H9 (cell line): ENCODE results near the gene KRT5. TPM values are rescaled to one million over a fixed set of nuclear protein-coding genes. Genes with fewer than 3 reads are reported as not detected.

Experiments used
- DNase-seq: peaks from one replicate; pipeline ENCODE4 v3.0.0-alpha.2; 2017
- H2AFZ ChIP-seq: one replicate; pipeline ENCODE4 v1.6.1; 2013; ENCODE audit warnings: mild to moderate bottlenecking, low read length, control low read depth, moderate library complexity
- H2AK5ac ChIP-seq: 2 replicates; pipeline ENCODE4 v1.6.1; 2013; ENCODE audit warnings: low read length, control low read depth, mixed read lengths; ENCODE audit not compliant: insufficient read length
- H2BK120ac ChIP-seq: one replicate; pipeline ENCODE4 v1.6.1; 2013; ENCODE audit warnings: low read depth, mild to moderate bottlenecking, low read length, control low read depth, inconsistent platforms; ENCODE audit not compliant: poor library complexity, severe bottlenecking
- H2BK12ac ChIP-seq: 2 replicates; pipeline ENCODE4 v1.6.1; 2013; ENCODE audit warnings: low read length, control low read depth, mixed read lengths, low read depth; ENCODE audit not compliant: insufficient read length
- H2BK15ac ChIP-seq: 2 replicates; pipeline ENCODE4 v1.6.1; 2013; ENCODE audit warnings: low read depth, low read length, control low read depth
- H2BK20ac ChIP-seq: one replicate; pipeline ENCODE4 v1.6.1; 2013; ENCODE audit warnings: low read depth, mild to moderate bottlenecking, low read length, control low read depth, inconsistent platforms; ENCODE audit not compliant: poor library complexity, severe bottlenecking
- H2BK5ac ChIP-seq: 2 replicates; pipeline ENCODE4 v1.6.1; 2013; ENCODE audit warnings: low read length, control low read depth, mixed read lengths; ENCODE audit not compliant: insufficient read length
- H3K14ac ChIP-seq: 2 replicates; pipeline ENCODE4 v1.6.1; 2013; ENCODE audit warnings: low read length, control low read depth; ENCODE audit not compliant: insufficient read depth
- H3K18ac ChIP-seq: 2 replicates; pipeline ENCODE4 v1.6.1; 2013; ENCODE audit warnings: low read depth, mild to moderate bottlenecking, mixed read lengths, low read length, control low read depth; ENCODE audit not compliant: insufficient read length
- H3K23ac ChIP-seq: 2 replicates; pipeline ENCODE4 v1.6.1; 2013; ENCODE audit warnings: low read length, control low read depth, mixed read lengths, low read depth; ENCODE audit not compliant: insufficient read length
- H3K23me2 ChIP-seq: 2 replicates; pipeline ENCODE4 v1.6.1; 2013; ENCODE audit warnings: low read depth, mild to moderate bottlenecking, mixed read lengths, low read length, control low read depth; ENCODE audit not compliant: insufficient read length, poor library complexity, severe bottlenecking
- H3K27ac ChIP-seq: 2 replicates; pipeline ENCODE4 v1.5.1; 2013; ENCODE audit warnings: low read length, control low read depth, mixed read lengths, low read depth; ENCODE audit not compliant: insufficient read length
- H3K27me3 ChIP-seq: 2 replicates; pipeline ENCODE4 v1.6.1; 2013; ENCODE audit warnings: low read length, control low read depth, inconsistent platforms; ENCODE audit not compliant: insufficient read depth
- H3K4ac ChIP-seq: 2 replicates; pipeline ENCODE4 v1.6.1; 2013; ENCODE audit warnings: low read depth, mild to moderate bottlenecking, control low read depth, inconsistent platforms, low read length, moderate library complexity
- H3K4me1 ChIP-seq: 2 replicates; pipeline ENCODE4 v1.6.1; 2013; ENCODE audit warnings: low read length, control low read depth, inconsistent platforms; ENCODE audit not compliant: insufficient read depth
- H3K4me2 ChIP-seq: 2 replicates; pipeline ENCODE4 v1.6.1; 2013; ENCODE audit warnings: low read length, control low read depth, mixed read lengths; ENCODE audit not compliant: insufficient read length, insufficient read depth
- H3K56ac ChIP-seq: 2 replicates; pipeline ENCODE4 v1.6.1; 2013; ENCODE audit warnings: low read depth, mild to moderate bottlenecking, mixed read lengths, low read length, control low read depth; ENCODE audit not compliant: insufficient read length
- H3K79me1 ChIP-seq: 2 replicates; pipeline ENCODE4 v1.6.1; 2013; ENCODE audit warnings: low read depth, mild to moderate bottlenecking, moderate library complexity, low read length, control low read depth, inconsistent platforms; ENCODE audit not compliant: insufficient read depth, poor library complexity, severe bottlenecking
- H3K79me2 ChIP-seq: 2 replicates; pipeline ENCODE4 v1.6.1; 2013; ENCODE audit warnings: low read length, control low read depth, inconsistent platforms; ENCODE audit not compliant: insufficient read depth
- H3K9ac ChIP-seq: 2 replicates; pipeline ENCODE4 v1.6.1; 2013; ENCODE audit warnings: low read length, control low read depth, mixed read lengths; ENCODE audit not compliant: insufficient read length; ENCODE audit errors: extremely low read depth
- H3K9me3 ChIP-seq: one replicate; pipeline ENCODE4 v1.6.1; 2013; ENCODE audit warnings: low read depth, low read length, inconsistent platforms; ENCODE audit not compliant: control insufficient read depth
- H3T11ph ChIP-seq: one replicate; pipeline ENCODE4 v1.6.1; 2013; ENCODE audit warnings: mild to moderate bottlenecking, low read length, control low read depth, inconsistent platforms
- H4K20me1 ChIP-seq: one replicate; pipeline ENCODE4 v1.6.1; 2013; ENCODE audit not compliant: control insufficient read depth, insufficient read length, insufficient read depth
- H4K5ac ChIP-seq: 2 replicates; pipeline ENCODE4 v1.6.1; 2013; ENCODE audit warnings: low read depth, mild to moderate bottlenecking, mixed read lengths, low read length, control low read depth; ENCODE audit not compliant: insufficient read length
- H4K8ac ChIP-seq: replicated peaks from 2 replicates; pipeline ENCODE4 v1.6.1; 2013; ENCODE audit warnings: low read length, control low read depth, mixed read lengths, low read depth; ENCODE audit not compliant: insufficient read length
- H4K91ac ChIP-seq: 2 replicates; pipeline ENCODE4 v1.6.1; 2013; ENCODE audit warnings: low read depth, mild to moderate bottlenecking, moderate library complexity, mixed read lengths, low read length, control low read depth; ENCODE audit not compliant: insufficient read length
- H3K27ac Mint-ChIP-seq, 3 experiments: 2 replicates in 2 of 3; 3 replicates in 1 of 3; pipeline ENCODE4 v1.8.0; 2020 to 2021; ENCODE audit warnings: mixed read lengths in 3 of 3, mild to moderate bottlenecking in 1 of 3, moderate library complexity in 1 of 3
- H3K27me3 Mint-ChIP-seq: 2 replicates; pipeline ENCODE4 v1.8.0; 2021; ENCODE audit warnings: low read depth, mild to moderate bottlenecking, moderate library complexity, mixed read lengths
- H3K36me3 Mint-ChIP-seq, 3 experiments: 2 replicates in 2 of 3; 3 replicates in 1 of 3; pipeline ENCODE4 v1.8.0; 2020 to 2021; ENCODE audit warnings: low read depth in 3 of 3, mixed read lengths in 3 of 3; ENCODE audit not compliant: insufficient read depth in 1 of 3
- H3K4me1 Mint-ChIP-seq, 2 experiments: 2 replicates each; pipeline ENCODE4 v1.8.0; 2020; ENCODE audit warnings: mixed read lengths in 2 of 2
- H3K4me3 Mint-ChIP-seq, 2 experiments: 2 replicates in 1 of 2; 3 replicates in 1 of 2; pipeline ENCODE4 v1.8.0; 2020 to 2021; ENCODE audit warnings: mild to moderate bottlenecking in 2 of 2, mixed read lengths in 2 of 2, moderate library complexity in 1 of 2
- H3K9me3 Mint-ChIP-seq, 2 experiments: 2 replicates in 1 of 2; 3 replicates in 1 of 2; pipeline ENCODE4 v1.8.0; 2020; ENCODE audit warnings: mild to moderate bottlenecking in 2 of 2, mixed read lengths in 2 of 2, moderate library complexity in 1 of 2
- WGBS: extraction: QIAGEN DNeasy Blood & Tissue Kit; methylation state at CpG from one replicate; pipeline ENCODE4 v1.1.7; 2013; ENCODE audit warnings: missing lambda C conversion rate, low lambda C conversion rate, mixed read lengths; ENCODE audit not compliant: insufficient read length; ENCODE audit errors: extremely low coverage; 5-methylcytosine and 5-hydroxymethylcytosine counted together
- total RNA-seq: library from RNA; stranded (reverse); gene quantifications from 2 replicates; pipeline ENCODE4 v1.2.1, GENCODE V29; 2021
- TF ChIP-seq, protein P1 (sequence below): fragments of 200-600 bp; sonication (generic); conservative IDR thresholded peaks from 3 replicates; pipeline ENCODE4 v1.8.0; 2021; ENCODE audit warnings: antibody characterized with exemption, mild to moderate bottlenecking

The KRT5 gene
- total RNA-seq, 1 experiment from 2014 or later, result not detected

- DNase-seq, result no peak
- Histone ChIP-seq H3K23me2 (no peaks in the 10 kb centered on the region), H3K23ac (no peak overlapping the region), H4K91ac (no peak overlapping the region), H4K8ac (no peak overlapping the region), H3K79me2 (no peaks in the 10 kb centered on the region), H3K4me1 (no peaks in the 10 kb centered on the region), H2BK120ac (no peak overlapping the region), H3K14ac (no peak overlapping the region), H3K79me1 (no peaks in the 10 kb centered on the region), H3K9ac (no peak overlapping the region), H3T11ph (no peak overlapping the region), H3K9me3 (no peaks in the 10 kb centered on the region), H3K4me2 (no peak overlapping the region), H3K27me3 (no peaks in the 10 kb centered on the region; the same call in 1 of the 2 replicates), H2AK5ac (no peak overlapping the region), H4K5ac (no peak overlapping the region), H2AFZ (no peak overlapping the region), H2BK15ac (no peak overlapping the region), H2BK5ac (no peak overlapping the region), H2BK12ac (no peak overlapping the region), H4K20me1 (no peaks in the 10 kb centered on the region), H2BK20ac (no peak overlapping the region), H3K27ac (no peak overlapping the region), H3K4ac (no peak overlapping the region), H3K18ac (no peak overlapping the region), H3K56ac (no peak overlapping the region)
- H3K36me3 Mint-ChIP-seq, result no peaks in the 10 kb centered on the region
- TF ChIP-seq, protein P1, sequence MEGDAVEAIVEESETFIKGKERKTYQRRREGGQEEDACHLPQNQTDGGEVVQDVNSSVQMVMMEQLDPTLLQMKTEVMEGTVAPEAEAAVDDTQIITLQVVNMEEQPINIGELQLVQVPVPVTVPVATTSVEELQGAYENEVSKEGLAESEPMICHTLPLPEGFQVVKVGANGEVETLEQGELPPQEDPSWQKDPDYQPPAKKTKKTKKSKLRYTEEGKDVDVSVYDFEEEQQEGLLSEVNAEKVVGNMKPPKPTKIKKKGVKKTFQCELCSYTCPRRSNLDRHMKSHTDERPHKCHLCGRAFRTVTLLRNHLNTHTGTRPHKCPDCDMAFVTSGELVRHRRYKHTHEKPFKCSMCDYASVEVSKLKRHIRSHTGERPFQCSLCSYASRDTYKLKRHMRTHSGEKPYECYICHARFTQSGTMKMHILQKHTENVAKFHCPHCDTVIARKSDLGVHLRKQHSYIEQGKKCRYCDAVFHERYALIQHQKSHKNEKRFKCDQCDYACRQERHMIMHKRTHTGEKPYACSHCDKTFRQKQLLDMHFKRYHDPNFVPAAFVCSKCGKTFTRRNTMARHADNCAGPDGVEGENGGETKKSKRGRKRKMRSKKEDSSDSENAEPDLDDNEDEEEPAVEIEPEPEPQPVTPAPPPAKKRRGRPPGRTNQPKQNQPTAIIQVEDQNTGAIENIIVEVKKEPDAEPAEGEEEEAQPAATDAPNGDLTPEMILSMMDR, result no peak
- H3K27me3 Mint-ChIP-seq, result peaks cover 8% of the 10 kb centered on the region
- no peaks in the 10 kb centered on the region for H3K9me3 Mint-ChIP-seq
- no peaks in the 10 kb centered on the region for H3K4me1 Mint-ChIP-seq
- no peak overlapping the region for H3K27ac Mint-ChIP-seq
- H3K4me3 Mint-ChIP-seq, result no peak overlapping the region
- no CpG with 5 or more reads among the region's 2 CpGs for WGBS
Observed at GRCh38 chr12:52529417-52529816, 9.2 kb upstream of the KRT5 start.
